Stimulated activated CD8-positive, alpha-beta memory T cell treated with anti-CD3 and anti-CD28 coated beads, Interleukin-2, amount 100 ng/mL, for 1 hour (primary cell): ENCODE measurements around the gene TMSB4X.

Experiments
- DNase-seq, 2 donors: peaks; one replicate each; pipeline ENCODE4 v3.0.0-alpha.2; 2020; ENCODE audit warnings: low read depth in 2 of 2

TMSB4X gene

DNA sequence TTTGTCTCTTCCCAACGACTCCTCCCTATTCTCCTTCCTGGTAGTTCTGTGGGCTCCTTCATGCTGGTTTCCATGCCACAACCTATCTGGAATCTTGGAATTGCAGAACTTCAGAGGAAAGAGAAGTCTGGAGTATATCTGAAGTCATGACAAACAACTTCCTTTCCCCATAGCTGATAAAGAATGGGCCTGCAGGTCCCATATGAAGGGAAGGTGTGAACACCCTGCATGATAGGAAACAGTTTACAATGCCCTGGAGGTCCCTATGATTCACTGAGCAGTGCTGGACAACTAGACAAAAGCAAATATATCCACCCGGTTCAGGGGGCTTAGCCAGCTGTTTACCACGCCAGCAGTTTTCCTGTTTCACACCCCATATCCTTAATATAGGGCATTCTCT is 50.1 kb downstream of the TMSB4X start:
- DNase-seq, result no peak
